GM12878 (cell line): ENCODE results near the gene TMEM37. TPM values are rescaled to one million over a fixed set of nuclear protein-coding genes. Genes with fewer than 3 reads are reported as not detected.

Source experiments
- ATAC-seq: fragments of 200-7000 bp; cut with Tn5 transposase; 3 replicates; pipeline ENCODE4 v1.9.1; 2020; ENCODE audit warnings: mild to moderate bottlenecking, moderate library complexity
- BruUV-seq: library from RNA; stranded (reverse); fragments of 400-500 nt; replicated peaks from 2 replicates; lab custom pipeline; 2021; lab: Mats Ljungman, UMichigan
- CTCF ChIA-PET: fragments of 300-600 bp; sonication (Branson Sonifier 250); formaldehyde crosslinking; extraction: SDS; loops from one replicate; lab custom pipeline; 2021; ENCODE audit warnings: inconsistent platforms; lab: Yijun Ruan, JAX
- POLR2A ChIA-PET: fragments of 350-600 bp; formaldehyde crosslinking; extraction: SDS; loops from one replicate; lab custom pipeline; 2021; ENCODE audit warnings: inconsistent platforms; lab: Charles Lee
- RAD21 ChIA-PET: fragments of 300-600 bp; sonication (Branson Sonifier 250); formaldehyde crosslinking; loops from one replicate; lab custom pipeline; 2023; ENCODE audit warnings: antibody characterized with exemption; ENCODE audit not compliant: unreplicated experiment; lab: Charles Lee
- SMC1A ChIA-PET: fragments of 300-600 bp; sonication (Branson Sonifier 250); formaldehyde crosslinking; loops from one replicate; lab custom pipeline; 2023; ENCODE audit not compliant: unreplicated experiment, uncharacterized antibody; lab: Charles Lee
- DNase-seq: peaks from one replicate; pipeline ENCODE4 v3.0.0-alpha.2; 2011; ENCODE audit warnings: low read depth, low spot score
- FAIRE-seq: peaks from 3 replicates; lab custom pipeline; 2011; peaks lifted over from hg19 to GRCh38; lab: Jason Lieb, UNC
- H2AFZ ChIP-seq: 2 replicates; pipeline ENCODE4 v1.6.0; 2011; ENCODE audit warnings: low read depth, low read length, control low read depth; ENCODE audit not compliant: control insufficient read depth
- H3K27ac ChIP-seq: 2 replicates; pipeline ENCODE4 v1.5.1; 2011; ENCODE audit warnings: control low read depth; ENCODE audit not compliant: control insufficient read depth, insufficient read depth
- H3K27me3 ChIP-seq, 2 experiments: replicated peaks in 1 of 2; 2 replicates each; pipeline versions ENCODE4 v1.6.0 to v1.6.1; 2011; ENCODE audit warnings: low read length in 1 of 2; ENCODE audit not compliant: control insufficient read depth in 2 of 2, insufficient read depth in 2 of 2
- H3K36me3 ChIP-seq, 2 experiments: 2 replicates each; pipeline ENCODE4 v1.5.1; 2011; ENCODE audit warnings: low read length in 1 of 2; ENCODE audit not compliant: control insufficient read depth in 2 of 2, insufficient read depth in 2 of 2
- H3K4me1 ChIP-seq: 2 replicates; pipeline ENCODE4 v1.6.1; 2011; ENCODE audit warnings: mild to moderate bottlenecking, low read length, moderate library complexity, mixed read lengths; ENCODE audit not compliant: control insufficient read depth, insufficient read depth
- H3K4me2 ChIP-seq: 2 replicates; pipeline ENCODE4 v1.6.0; 2011; ENCODE audit warnings: control low read depth; ENCODE audit not compliant: control insufficient read depth, insufficient read depth
- H3K4me3 ChIP-seq: fragments of 200-600 bp; sonication (generic); 2 replicates; pipeline ENCODE4 v1.5.1; 2016
- H3K79me2 ChIP-seq: 2 replicates; pipeline ENCODE4 v1.6.0; 2011; ENCODE audit warnings: low read length; ENCODE audit not compliant: control insufficient read depth, insufficient read depth
- H3K9ac ChIP-seq: 2 replicates; pipeline ENCODE4 v1.8.0; 2011; ENCODE audit warnings: low read length, control low read depth, mixed read lengths; ENCODE audit not compliant: control insufficient read depth, insufficient read depth
- H3K9me3 ChIP-seq: replicated peaks from 3 replicates; pipeline ENCODE4 v1.5.1; 2011; ENCODE audit warnings: mild to moderate bottlenecking, low read length; ENCODE audit not compliant: control insufficient read depth, insufficient read depth
- H4K20me1 ChIP-seq: 2 replicates; pipeline ENCODE4 v1.6.0; 2011; ENCODE audit not compliant: control insufficient read depth, insufficient read depth
- WGBS: methylation state at CpG from one replicate; pipeline ENCODE4 v1.1.6; 2016; ENCODE audit warnings: low lambda C conversion rate; ENCODE audit not compliant: insufficient replicate concordance, insufficient coverage; ENCODE audit errors: missing lambda C conversion rate; 5-methylcytosine and 5-hydroxymethylcytosine counted together
- in situ Hi-C: fragments of 300-500 bp; cut with MboI; formaldehyde crosslinking; loops from 9 replicates; pipeline ENCODE4 v1.14.3; 2018; ENCODE audit warnings: mixed read lengths
- intact Hi-C: fragments of 100-400 bp; cut with micrococcal nuclease; formaldehyde crosslinking; loops from one replicate; pipeline ENCODE4 v1.14.2; 2022; ENCODE audit not compliant: unreplicated experiment
- polyA plus RNA-seq, 11 experiments: library from polyadenylated mRNA; depleted of rRNA in 4 of 11; unstranded in 6 of 11; stranded (reverse) in 5 of 11; fragments of >200 nt; fragmentation: Nextera tagmentation in 4 of 11; fragmentation: Illumina TruSeq in 1 of 11; extraction: Ambion mirVana in 4 of 11; extraction: Trizol in 1 of 11; gene quantifications; 1 replicate in 1 of 11; 2 replicates in 10 of 11; pipeline versions ENCODE4 v1.2.1 to v1.2.3, GENCODE V29; 2011 to 2016; ENCODE audit warnings: inconsistent platforms in 2 of 11, missing spikeins in 2 of 11, low read depth in 1 of 11
- total RNA-seq, 4 experiments: library from RNA; depleted of rRNA in 3 of 4; stranded (reverse); fragments of >200 nt in 3 of 4; fragmentation: Illumina TruSeq in 1 of 4; extraction: Trizol in 1 of 4; gene quantifications; 2 replicates each; pipeline versions ENCODE4 v1.2.1 to v1.2.3, GENCODE V29; 2013 to 2021
- TF ChIP-seq, protein P1 (sequence below): fragments of 450-650 bp; formaldehyde crosslinking; IDR thresholded peaks from 2 replicates; pipeline ENCODE4 v1.4.0; 2020; ENCODE audit warnings: mild to moderate bottlenecking, moderate library complexity
- TF ChIP-seq, protein P2 (sequence below): fragments of 450-650 bp; formaldehyde crosslinking; IDR thresholded peaks from 2 replicates; pipeline ENCODE4 v1.5.0; 2022; ENCODE audit warnings: mild to moderate bottlenecking, missing genetic modification characterization
- TF ChIP-seq, protein P3 (sequence below): IDR thresholded peaks from 2 replicates; pipeline ENCODE4 v1.6.1; 2011; ENCODE audit warnings: borderline replicate concordance, low read depth, mild to moderate bottlenecking, moderate library complexity, low read length; ENCODE audit not compliant: insufficient read depth, poor library complexity, severe bottlenecking
- TF ChIP-seq, protein P4 (sequence below): fragments of 450-650 bp; IDR thresholded peaks from 2 replicates; pipeline ENCODE4 v1.6.1; 2017; ENCODE audit warnings: mild to moderate bottlenecking, low read depth, inconsistent platforms; ENCODE audit not compliant: poor library complexity, severe bottlenecking

TMEM37 gene
- total and polyA plus RNA-seq, 10 of the 15 experiments (the other 5 are each of a cell fraction or from before 2014, with no cell fraction given): 0.07 to 0.67 (median 0.24) TPM; not detected in 3

DNA sequence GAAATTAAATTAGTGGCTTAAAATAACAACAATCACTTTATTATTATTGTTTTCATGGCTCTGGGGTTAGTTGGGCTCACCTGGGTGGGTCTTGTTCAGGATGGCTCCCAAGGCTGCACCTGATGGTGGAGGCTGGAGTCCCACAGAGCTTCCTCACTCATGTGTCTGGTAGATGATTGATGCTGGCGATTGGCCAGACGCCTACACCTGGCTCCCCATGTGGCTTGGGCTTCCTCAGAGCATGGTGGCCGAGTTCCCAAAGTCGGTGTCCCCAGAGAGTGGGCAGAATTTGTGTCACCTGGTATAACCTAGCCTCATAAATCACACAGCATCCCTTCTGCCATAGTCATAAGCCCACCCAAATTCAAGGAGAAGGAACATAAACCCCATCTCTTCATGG lies 46.7 kb upstream of the TMEM37 start:
- DNase-seq (no peak), FAIRE-seq (no peak), ATAC-seq (no peak)
- Histone ChIP-seq H3K4me1 (peaks cover 7% of the 10 kb centered on the region), H3K4me3 (no peak overlapping the region), H3K9me3 (no peaks in the 10 kb centered on the region), H3K27me3 (no peaks in the 10 kb centered on the region), H3K9ac (no peak overlapping the region), H3K36me3 (no peaks in the 10 kb centered on the region), H3K79me2 (no peaks in the 10 kb centered on the region), H4K20me1 (no peaks in the 10 kb centered on the region), H3K4me2 (no peak overlapping the region), H3K27ac (no peak overlapping the region), H2AFZ (no peak overlapping the region)
- BruUV-seq: no TSS peak
- in situ Hi-C loops: no loop called here
- POLR2A ChIA-PET: interaction anchor here (0.5 to 1.8 kb wide), 6 partner anchors 14 to 79 kb away, joined by 3 to 9 read pairs (median 4); partner anchors contain the start of genes C2orf76 and DBI
- TF ChIP-seq, protein P1, sequence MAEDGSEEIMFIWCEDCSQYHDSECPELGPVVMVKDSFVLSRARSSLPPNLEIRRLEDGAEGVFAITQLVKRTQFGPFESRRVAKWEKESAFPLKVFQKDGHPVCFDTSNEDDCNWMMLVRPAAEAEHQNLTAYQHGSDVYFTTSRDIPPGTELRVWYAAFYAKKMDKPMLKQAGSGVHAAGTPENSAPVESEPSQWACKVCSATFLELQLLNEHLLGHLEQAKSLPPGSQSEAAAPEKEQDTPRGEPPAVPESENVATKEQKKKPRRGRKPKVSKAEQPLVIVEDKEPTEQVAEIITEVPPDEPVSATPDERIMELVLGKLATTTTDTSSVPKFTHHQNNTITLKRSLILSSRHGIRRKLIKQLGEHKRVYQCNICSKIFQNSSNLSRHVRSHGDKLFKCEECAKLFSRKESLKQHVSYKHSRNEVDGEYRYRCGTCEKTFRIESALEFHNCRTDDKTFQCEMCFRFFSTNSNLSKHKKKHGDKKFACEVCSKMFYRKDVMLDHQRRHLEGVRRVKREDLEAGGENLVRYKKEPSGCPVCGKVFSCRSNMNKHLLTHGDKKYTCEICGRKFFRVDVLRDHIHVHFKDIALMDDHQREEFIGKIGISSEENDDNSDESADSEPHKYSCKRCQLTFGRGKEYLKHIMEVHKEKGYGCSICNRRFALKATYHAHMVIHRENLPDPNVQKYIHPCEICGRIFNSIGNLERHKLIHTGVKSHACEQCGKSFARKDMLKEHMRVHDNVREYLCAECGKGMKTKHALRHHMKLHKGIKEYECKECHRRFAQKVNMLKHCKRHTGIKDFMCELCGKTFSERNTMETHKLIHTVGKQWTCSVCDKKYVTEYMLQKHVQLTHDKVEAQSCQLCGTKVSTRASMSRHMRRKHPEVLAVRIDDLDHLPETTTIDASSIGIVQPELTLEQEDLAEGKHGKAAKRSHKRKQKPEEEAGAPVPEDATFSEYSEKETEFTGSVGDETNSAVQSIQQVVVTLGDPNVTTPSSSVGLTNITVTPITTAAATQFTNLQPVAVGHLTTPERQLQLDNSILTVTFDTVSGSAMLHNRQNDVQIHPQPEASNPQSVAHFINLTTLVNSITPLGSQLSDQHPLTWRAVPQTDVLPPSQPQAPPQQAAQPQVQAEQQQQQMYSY (CRISPR knock-in tag): no peak
- TF ChIP-seq, protein P2, sequence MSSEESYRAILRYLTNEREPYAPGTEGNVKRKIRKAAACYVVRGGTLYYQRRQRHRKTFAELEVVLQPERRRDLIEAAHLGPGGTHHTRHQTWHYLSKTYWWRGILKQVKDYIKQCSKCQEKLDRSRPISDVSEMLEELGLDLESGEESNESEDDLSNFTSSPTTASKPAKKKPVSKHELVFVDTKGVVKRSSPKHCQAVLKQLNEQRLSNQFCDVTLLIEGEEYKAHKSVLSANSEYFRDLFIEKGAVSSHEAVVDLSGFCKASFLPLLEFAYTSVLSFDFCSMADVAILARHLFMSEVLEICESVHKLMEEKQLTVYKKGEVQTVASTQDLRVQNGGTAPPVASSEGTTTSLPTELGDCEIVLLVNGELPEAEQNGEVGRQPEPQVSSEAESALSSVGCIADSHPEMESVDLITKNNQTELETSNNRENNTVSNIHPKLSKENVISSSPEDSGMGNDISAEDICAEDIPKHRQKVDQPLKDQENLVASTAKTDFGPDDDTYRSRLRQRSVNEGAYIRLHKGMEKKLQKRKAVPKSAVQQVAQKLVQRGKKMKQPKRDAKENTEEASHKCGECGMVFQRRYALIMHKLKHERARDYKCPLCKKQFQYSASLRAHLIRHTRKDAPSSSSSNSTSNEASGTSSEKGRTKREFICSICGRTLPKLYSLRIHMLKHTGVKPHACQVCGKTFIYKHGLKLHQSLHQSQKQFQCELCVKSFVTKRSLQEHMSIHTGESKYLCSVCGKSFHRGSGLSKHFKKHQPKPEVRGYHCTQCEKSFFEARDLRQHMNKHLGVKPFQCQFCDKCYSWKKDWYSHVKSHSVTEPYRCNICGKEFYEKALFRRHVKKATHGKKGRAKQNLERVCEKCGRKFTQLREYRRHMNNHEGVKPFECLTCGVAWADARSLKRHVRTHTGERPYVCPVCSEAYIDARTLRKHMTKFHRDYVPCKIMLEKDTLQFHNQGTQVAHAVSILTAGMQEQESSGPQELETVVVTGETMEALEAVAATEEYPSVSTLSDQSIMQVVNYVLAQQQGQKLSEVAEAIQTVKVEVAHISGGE (CRISPR knock-in tag): no peak
- TF ChIP-seq, protein P3, sequence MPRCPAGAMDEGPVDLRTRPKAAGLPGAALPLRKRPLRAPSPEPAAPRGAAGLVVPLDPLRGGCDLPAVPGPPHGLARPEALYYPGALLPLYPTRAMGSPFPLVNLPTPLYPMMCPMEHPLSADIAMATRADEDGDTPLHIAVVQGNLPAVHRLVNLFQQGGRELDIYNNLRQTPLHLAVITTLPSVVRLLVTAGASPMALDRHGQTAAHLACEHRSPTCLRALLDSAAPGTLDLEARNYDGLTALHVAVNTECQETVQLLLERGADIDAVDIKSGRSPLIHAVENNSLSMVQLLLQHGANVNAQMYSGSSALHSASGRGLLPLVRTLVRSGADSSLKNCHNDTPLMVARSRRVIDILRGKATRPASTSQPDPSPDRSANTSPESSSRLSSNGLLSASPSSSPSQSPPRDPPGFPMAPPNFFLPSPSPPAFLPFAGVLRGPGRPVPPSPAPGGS: no peak
- TF ChIP-seq, protein P4, sequence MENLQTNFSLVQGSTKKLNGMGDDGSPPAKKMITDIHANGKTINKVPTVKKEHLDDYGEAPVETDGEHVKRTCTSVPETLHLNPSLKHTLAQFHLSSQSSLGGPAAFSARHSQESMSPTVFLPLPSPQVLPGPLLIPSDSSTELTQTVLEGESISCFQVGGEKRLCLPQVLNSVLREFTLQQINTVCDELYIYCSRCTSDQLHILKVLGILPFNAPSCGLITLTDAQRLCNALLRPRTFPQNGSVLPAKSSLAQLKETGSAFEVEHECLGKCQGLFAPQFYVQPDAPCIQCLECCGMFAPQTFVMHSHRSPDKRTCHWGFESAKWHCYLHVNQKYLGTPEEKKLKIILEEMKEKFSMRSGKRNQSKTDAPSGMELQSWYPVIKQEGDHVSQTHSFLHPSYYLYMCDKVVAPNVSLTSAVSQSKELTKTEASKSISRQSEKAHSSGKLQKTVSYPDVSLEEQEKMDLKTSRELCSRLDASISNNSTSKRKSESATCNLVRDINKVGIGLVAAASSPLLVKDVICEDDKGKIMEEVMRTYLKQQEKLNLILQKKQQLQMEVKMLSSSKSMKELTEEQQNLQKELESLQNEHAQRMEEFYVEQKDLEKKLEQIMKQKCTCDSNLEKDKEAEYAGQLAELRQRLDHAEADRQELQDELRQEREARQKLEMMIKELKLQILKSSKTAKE: no peak
- RAD21 ChIA-PET: no interaction called here
- WGBS: 74% methylated on average over 4 of the region's 4 CpGs
- CTCF ChIA-PET: interaction anchor here (0.5 to 2.7 kb wide), 5 partner anchors 14 to 504 kb away, joined by 3 to 8 read pairs (median 3); partner anchors contain the start of genes C2orf76 and DBI
- intact Hi-C loops: no loop called here
- SMC1A ChIA-PET: interaction anchor here (0.7 to 1.6 kb wide), 5 partner anchors 12 to 110 kb away, joined by 3 to 5 read pairs (median 3); no protein-coding TSS in a partner anchor
